Mesenteric fat pad (tissue), 1 donor: ENCODE data around the gene ENPP4. TPM values are rescaled to one million over a fixed set of nuclear protein-coding genes. Genes with fewer than 3 reads are reported as not detected.
A peak's percentile ranks its signal among the peaks of the same experiment; 100 is the strongest.
"Not testable (repeated sequence)": the region's sequence is repeated elsewhere in the genome, so short reads cannot be mapped to it uniquely, and the experiment has no call there.

Experiments used
- DNase-seq: peaks from one replicate; pipeline ENCODE4 v3.0.0-alpha.2; 2020; ENCODE audit warnings: low spot score
- total RNA-seq: library from RNA; stranded (reverse); fragmentation: NEBNext Ultra II Directional; extraction: Animal tissue kit (Norgen Biotek cat#: 25700); gene quantifications from one replicate; pipeline ENCODE4 v1.2.1, GENCODE V29; 2021
- donor health status: DM: yes; HTN: yes; CAD: no.

The ENPP4 gene
- total RNA-seq, 1 donor from 2014 or later: 21.1 TPM

DNA sequence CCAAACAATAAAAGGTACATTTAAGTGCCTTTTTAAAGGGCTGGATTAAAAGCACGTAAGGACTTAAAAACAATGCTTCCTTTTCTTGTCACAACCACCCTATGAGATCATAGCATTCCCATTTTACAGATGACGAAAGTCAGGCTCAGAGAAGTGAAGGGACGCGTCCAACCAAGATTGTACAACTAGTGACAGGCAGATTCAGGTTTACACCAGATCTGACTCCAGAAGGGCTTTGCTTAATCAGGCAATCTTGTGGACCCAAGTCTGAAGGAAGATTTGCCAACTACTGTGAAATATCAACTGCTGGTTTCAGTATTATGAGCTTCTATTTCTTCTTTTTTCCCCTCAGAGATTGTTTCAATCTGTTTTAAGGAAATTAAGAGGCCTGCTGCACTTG, 877 bp downstream of the ENPP4 start:
- no peak for DNase-seq

DNA sequence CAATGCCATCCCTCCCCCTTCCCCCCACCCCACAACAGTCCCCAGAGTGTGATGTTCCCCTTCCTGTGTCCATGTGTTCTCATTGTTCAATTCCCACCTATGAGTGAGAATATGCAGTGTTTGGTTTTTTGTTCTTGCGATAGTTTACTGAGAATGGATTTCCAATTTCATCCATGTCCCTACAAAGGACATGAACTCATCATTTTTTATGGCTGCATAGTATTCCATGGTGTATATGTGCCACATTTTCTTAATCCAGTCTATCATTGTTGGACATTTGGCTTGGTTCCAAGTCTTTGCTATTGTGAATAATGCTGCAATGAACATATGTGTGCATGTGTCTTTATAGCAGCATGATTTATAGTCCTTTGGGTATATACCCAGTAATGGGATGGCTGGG, 1.5 kb downstream of the ENPP4 start:
- not testable (repeated sequence) for DNase-seq

DNA sequence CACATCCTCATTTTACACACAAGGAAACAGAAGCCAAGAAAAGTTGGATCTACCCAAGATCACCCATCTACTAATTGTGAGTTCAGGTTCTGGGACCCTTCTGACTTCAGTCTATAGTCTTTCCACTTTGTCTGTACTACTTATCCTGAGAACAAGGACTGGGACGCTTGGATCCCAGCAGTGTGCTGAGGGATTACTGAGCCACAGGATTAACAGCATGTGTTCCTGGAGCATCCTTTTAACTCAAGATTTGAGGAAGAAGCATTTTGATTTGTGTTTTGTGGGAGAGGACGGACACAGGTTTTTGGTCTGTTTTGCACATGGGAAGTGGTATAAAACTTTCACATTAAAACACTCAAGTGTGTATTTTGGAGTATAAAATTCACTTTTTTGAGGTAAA, 4.4 kb downstream of the ENPP4 start:
- no peak for DNase-seq

DNA sequence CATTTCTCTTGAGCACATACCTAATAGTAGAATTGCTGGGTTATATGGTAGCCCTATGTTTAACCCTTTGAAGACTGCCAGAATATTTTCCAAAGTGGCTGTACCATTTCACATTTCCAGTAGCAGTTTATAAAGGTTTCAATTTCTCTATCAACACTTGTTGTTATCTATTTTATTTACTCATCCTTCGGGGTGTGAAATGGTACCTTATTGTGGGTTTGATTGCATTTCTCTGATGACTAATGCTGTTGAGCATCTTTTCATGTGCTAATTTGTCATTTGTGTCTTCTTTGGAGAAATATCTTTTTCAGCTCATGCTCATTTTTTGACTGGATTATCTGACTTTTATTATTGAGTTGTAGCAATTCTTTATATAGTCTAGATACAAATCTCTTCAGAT, 5.4 kb downstream of the ENPP4 start:
- DNase-seq: no peak

DNA sequence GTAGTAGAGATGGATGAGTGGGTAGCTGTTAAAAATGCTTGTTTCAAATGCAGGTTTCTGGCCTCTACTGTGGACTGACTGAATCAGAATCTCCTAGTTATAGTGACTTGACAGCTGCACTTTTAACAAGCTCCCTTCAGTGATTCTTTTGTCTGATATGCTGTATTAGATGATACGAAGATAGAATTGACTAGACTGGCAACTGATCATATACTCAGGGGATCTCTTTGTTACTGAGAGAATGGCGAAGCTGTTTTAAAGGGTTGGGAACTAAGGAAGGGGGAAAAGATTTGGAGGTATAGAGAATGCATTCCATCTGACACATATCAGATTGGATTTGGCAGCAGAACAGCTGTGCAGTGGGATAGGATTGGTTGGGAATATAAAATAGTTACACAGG, 7.0 kb downstream of the ENPP4 start:
- DNase-seq: no peak

DNA sequence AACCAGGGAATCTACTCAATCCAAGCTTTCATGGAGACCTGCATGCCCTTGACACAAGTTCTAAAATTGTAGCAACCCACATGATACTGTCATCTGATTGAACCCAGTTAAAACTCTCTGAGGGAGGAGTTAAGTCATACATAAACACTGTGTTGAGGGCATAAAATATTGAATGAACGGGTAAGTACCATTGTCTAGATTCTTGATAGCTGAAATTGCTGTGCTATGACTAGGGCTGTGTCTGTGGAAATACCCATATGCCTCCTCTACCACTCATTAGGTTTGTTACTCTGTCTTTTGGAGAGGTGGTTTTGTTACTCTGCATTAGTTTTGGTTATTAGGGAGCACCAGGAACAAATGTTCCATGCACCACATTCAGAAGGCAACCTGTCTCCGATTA, 7.6 kb downstream of the ENPP4 start:
- no peak for DNase-seq

DNA sequence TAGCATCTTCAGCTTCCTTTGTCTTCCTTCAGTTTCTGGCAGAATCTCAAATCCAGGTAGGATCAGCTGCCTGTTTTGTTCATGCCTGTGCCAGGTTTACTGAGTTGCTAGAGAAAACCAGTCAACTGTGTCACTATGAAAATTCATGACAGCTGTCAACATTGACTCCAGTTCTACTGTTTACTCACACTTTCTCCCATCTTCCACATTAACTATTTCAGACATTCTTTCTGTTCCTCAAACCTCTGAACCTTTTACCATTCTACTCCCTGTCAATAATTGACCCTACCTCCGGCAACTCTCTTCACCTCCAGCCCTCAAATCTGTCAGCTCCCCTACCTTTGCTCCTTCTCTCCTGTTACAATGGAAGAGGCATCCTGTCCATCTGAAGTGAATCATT, 8.5 kb downstream of the ENPP4 start:
- no peak for DNase-seq

DNA sequence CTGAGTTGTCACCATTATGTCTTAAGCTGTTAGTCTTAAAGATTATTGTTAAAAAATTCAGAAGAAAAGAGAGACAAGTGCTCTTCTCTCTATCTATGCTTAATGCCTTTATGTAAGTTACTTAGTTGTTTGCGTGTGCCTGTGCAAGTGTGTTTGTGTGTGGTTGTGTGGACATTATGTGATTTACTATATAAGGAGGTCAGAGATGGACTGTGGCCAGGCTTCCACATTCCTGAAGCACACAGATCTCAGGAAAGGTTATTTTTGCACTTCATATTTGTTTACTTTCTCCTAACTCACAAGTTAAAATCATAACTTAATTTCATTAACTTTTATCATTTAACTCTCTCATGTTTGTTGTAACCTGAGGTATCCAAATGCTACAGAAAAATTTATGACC, 14.5 kb downstream of the ENPP4 start:
- no peak for DNase-seq

DNA sequence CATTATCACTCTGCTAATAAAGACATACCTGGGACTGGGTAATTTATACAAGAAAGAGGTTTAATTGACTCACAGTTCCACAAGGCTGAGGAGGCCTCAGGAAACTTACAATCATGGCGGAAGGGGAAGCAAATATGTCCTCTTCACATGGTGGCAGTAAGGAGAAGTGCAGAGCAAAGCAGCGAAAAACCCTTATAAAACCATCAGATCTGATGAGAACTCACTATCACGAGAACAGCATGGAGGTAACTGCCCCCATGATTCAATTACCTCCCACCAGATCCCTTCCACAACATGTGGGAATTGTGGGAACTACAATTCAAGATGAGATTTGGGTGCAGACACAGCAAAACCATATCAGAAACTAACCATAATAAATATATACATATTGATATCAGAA, 19.3 kb downstream of the ENPP4 start:
- not testable (repeated sequence) for DNase-seq

DNA sequence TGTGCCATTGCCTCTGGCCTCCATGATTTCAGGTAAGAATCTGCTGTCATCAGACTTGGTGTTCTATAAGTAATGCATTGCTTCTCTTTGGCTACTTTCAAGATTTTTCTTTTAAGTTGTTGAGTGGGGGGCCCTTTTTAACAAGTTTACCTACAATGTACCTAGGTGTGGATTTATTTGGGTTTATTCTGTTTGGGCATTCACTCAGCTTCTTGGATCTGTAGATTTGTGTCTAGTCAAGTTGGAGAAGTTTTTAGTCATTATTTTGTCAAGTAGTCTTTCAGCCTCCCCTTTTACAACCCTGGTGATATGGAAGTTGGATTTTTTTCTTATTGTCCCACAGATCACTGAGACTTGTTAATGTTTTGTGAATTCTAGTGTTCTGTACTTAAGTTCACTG, 26.9 kb downstream of the ENPP4 start:
- DNase-seq: no peak

DNA sequence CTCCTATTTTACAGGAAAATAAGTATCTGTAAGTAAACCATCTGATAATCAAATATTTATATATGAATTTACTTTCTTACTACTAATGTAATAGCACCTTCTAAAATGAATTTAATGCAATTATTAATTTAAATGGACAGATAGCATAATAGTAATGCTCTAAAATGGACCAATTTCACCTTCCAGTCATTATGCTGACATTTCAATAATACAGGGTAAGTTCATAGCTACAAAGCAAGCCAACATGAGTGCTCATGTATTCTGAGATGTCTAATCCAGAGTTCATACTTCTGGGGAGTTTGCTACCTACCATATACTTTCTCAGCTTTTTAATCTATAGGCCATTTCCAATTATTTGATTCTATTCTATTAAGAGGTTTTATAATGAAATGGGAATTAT, 29.4 kb downstream of the ENPP4 start:
- no peak for DNase-seq

DNA sequence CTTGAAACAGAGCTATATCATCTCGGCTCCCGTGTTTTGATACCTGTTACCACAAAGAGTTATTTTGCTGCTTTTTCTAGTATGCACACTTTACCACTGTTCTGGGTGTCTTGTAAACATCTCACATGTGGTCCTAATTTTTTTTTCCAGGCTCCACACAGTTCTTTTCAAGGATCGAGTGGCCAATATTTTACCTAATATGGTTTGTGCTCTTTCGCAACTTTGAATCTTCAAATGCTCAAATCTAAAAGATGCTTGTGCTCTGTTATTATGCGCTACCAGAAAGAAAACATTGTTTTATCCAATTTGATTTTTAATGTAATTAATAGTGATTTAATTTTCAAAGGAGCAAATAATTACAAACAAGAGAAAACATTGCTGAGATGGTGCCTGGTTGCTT, 30.3 kb downstream of the ENPP4 start:
- no peak for DNase-seq

DNA sequence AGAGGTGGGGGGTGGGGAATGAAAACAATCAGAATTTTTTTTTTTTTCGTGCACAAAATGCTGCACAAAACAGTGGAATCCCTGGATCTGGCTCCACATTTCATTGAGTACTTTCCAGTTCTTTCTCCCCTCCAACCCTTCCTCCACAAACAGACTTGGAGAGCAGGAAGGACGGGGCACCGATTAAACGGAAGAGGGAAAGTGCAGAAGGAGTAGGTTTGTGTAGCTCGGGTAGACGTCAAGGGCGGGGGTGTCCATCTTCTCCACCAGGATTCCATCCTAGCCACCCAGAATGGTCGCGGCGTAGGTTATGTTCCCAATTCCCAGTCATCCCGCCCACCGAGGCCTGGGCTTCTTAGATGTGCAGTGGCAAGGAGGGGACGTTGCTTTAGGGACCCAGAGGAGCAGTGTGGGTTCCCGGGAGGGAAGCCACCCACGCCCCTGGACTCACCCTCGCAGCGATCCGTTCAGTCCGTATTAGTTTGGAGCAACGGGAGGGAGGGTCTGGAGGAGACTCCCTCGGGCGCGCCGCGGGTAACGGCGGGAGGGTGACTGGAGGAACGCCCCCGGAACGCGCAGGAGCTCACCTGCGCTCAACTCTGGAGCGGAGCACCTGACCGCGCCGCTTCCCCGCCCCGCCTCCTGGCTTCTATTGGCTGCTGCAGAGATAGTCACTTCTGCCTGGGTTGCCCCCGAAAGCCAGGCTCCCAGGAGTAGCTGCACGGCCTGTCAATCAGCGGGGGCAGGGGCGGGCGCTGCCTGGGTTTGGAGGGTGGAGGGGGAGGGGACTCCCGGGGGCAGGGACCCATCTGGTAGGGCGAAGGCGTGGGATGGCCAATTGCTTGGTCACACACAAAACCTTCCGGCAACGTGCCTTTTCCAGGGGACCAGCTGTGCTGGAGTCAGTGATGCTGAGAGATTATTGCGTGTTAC, 40.8 kb downstream of the ENPP4 start, which contains the start of gene ENPP5:
Gene ENPP5, minus strand, starts transcription at position 624 of the 933 bp plus-strand sequence. CDS start 2,718 bp downstream, outside the sequence.
- DNase-seq: peak; percentile 90

DNA sequence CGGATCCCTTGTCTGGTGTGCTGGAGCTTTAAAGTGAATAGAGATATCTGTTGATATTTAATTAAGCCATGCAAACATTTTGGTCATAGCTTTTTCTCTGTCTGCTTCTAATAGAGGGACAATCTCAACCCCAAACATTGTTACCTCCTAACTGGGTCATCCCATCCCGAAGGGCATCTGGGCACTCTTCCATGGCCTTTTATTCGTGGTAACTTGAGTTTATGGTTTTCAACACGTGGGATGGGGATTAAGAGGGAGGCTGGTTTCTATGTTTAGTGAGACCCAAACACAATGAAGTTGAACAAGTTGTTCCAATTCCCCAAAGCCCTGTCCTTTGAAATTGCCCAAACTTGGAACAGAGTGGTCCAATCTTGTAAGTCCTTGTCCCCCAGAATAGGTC, 42.4 kb downstream of the ENPP4 start:
- DNase-seq: no peak

DNA sequence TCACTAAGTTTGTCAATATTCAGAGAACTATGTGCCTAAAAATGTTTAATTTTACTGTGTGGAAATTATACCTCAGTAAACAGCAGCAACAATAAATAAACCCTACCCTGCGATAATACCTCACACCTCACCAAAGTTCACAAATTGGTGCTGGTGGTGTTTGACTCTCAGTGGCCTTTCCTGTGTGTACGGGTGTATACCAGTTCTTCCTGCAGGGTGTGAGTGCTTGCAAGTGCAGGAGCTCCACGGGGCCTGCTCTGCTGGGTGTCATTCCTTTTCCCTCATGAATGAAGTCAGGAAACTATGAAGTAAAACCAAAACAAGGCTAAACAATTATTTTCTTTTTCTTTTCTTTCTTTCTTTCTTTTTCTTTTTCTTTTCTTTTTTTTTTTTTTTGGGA, 45.1 kb downstream of the ENPP4 start:
- no peak for DNase-seq

DNA sequence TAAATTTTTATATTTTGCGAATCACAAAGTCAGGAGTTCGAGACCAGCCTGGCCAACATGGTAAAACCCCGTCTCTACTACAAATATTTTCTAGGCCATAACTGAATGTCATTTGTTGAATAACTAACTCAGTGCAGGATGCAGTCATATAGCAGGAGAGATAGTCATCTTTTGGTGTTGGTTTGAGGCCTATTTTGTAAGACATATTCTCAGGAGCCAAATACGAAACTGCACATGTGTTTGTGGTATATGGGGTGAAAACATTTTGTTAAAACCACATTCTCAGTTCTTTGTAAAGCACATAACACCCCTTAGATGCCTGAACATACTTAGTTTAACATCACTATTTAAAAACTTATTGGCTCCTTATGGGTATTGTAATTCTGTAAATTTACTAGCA, 45.7 kb downstream of the ENPP4 start:
- no peak for DNase-seq

DNA sequence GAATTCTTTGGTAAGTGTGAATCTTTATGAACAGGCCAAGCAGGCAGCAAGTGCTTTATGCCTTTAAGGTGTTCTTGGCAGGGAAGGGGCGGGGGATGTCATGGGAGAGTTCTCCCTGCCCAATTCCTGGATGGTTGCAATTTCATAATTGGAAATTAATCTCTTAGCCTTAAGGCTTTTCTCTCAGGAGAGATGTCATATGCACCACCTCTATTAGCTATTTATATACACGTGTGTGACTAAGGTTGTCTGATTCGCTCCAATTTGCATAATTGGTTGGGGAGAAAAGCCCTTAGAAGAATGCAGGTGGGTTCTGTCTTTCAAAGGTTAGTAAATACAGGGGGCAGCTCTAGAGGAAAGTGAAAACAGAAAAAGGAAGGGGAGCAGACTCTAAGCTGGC, 46.2 kb downstream of the ENPP4 start:
- DNase-seq: no peak

DNA sequence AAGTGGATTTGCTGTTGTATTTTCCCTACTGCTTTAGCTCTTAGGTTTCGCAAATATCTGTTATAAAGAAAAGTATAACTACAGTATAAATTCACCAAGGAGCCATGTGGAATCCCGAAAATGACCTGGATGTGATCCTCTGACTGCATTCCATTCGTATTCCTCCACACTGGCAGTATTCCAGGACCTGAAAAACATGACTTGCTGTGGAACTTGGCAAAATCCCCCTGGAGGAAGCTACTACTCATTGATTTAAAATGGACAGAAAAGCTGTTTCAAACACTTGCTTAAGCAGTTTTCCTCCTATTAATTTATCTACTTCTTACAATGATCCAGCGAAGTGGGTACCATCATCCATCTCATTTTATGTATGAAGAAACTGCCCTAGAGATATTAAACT, 54.3 kb downstream of the ENPP4 start:
- DNase-seq: no peak

DNA sequence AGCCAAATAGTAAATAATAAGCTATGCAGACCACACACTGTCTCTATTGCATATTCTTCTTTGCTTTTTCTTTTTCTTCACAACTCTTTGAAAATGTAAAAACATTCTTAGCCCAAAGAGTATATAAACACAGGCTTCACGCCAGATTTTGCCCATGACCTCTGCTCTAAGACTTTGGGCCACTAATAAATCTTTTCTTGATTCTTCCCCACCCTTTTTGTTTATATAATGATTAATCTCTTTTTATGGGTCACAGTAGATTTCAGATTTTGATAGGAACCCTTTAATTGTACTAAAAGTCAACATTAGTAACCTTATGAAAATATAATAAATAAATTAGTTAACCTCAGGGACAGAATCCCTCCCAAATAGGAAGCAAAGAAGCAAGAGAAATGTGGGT, 56.8 kb downstream of the ENPP4 start:
- DNase-seq: no peak

DNA sequence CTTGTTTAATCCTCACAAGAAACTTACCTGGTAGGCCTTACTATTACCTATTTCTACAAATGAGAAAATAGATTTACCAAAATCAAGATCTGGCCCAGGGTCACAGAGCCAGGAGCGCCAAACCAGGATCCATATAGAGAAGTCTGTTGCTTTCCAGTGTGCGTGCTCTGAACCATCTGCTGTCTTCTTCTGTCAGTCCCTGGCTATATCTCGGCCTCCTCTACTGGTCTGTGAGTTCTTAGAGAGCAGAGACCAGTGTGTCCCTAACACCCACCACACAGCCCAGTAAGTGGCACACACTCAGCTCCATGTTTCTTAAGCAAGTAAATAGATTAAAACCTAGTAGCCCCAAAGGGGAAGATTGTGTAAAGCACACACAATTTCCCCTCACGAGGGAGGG, 59.9 kb downstream of the ENPP4 start:
- DNase-seq: no peak

DNA sequence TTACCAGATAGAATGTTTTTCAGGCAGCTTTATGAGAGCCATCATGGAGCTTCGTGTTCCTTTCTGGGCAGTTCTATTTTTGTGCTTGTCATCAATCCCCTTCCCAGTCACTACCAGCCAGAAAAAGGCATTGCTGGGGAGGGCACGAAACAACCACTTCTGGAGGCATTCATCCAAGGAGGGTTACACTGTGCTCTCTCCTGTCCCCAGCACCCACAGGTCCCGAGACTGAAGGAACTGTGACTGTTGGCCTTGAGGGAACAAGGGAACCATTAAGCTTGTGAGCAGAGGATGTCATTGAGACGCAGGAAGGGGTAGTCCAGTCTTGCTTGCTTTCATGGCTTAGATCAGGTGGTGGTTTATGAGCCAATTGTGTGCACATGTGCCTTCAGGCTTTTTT, 61.1 kb downstream of the ENPP4 start:
- no peak for DNase-seq

DNA sequence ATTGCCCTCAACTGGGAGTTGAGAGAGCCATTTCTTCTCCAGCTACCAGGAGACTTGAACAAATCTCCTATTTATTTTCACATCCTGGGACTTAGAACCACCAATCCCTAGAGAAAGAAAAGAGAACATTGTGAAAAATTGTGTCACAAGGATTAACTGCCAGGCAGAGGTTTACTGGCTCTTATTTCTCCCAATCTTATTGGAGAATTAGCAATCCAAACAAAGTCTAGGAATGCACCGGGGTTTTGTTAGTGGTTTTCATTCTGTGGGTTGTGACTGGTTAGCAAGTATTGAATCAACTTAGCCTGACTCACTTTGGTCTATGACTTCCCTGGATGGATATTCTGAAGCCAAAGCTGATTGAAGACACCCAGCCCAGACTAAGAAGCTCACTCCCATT, 62.2 kb downstream of the ENPP4 start:
- no peak for DNase-seq
